ENCODE measurements around the gene IL17REL. TPM values are rescaled to one million over a fixed set of nuclear protein-coding genes. Genes with fewer than 3 reads are reported as not detected.
A peak's percentile ranks its signal among the peaks of the same experiment; 100 is the strongest.

The IL17REL gene
- total and polyA plus RNA-seq, 12 donors: not detected

- no peak for DNase-seq
- H3K27ac ChIP-seq: peak overlapping the region in 1 of 5 donors; percentile 81
- 83 to 89% (median 85%) methylated on average over 6 to 15 of the region's 15 CpGs for WGBS, 4 donors
- H3K9me3 ChIP-seq (replicated peaks in 1 of 3): no peaks in the 10 kb centered on the region
- H3K36me3 ChIP-seq (replicated peaks in 1 of 2): no peaks in the 10 kb centered on the region
- peaks cover 4 to 25% of the 10 kb centered on the region in 2 donors for H3K4me1 ChIP-seq (replicated peaks in 1 of 2)
- TF ChIP-seq POLR2A (IDR thresholded peaks at IDR 0.05): no peak
- no peak for TF ChIP-seq CTCF (IDR thresholded peaks at IDR 0.05)
- no peak overlapping the region for H3K4me3 ChIP-seq
- intact Hi-C loops (cut with DNase I): no loop called here
- no peaks in the 10 kb centered on the region for H3K27me3 ChIP-seq
Measured at GRCh38 chr22:49956418-49956770, 56.2 kb downstream of the IL17REL start.

DNA sequence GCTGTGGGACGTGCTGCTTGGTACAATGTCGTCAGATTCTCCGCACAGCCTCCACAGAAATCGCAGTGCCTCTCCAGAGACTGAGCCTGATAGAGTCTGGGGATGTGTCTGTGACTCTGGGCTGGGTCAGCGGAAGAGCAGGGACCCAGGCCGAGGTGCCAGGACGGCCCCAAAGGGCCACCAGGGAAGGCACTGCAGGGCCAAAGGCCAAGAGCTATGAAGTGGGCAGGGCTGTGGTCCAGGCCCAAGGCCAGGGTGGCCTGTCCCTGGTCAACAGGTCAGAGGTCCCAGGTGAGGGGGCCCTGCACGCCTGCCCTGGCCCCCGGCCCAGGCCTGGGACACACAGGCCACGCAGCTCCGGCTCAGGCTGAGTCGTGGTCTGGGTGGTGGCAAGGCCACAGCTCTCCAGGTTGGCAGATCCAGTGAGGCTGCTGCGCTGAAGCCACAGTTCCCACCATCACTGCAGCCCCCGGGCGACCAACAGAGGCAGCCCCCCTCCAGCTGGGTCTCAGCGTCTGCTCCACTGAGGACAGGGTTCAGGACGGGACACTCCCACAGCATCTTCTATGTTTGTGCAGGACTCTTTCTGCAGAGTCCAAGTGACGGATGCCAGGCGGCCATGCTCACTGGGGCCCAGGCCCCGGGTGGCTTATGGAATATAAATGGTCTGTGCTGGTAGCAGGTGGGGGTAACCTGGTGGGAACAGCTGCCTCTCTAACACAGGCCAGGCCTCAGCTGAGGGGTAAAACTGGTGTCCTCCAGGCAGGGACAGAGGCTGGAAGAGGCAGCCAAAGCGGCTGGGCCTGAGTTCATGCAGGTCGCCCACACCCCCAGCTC is 56.8 kb downstream of the IL17REL start:
- H3K27me3 ChIP-seq: no peaks in the 10 kb centered on the region
- TF ChIP-seq POLR2A (IDR thresholded peaks at IDR 0.05): no peak
- no peak for TF ChIP-seq CTCF (IDR thresholded peaks at IDR 0.05)
- peaks cover 4 to 25% of the 10 kb centered on the region in 2 donors for H3K4me1 ChIP-seq (replicated peaks in 1 of 2)
- H3K36me3 ChIP-seq (replicated peaks in 1 of 2): no peaks in the 10 kb centered on the region
- WGBS, 4 donors: 91 to 97% (median 92%) methylated on average over 6 to 22 of the region's 22 CpGs
- DNase-seq: no peak
- no peak overlapping the region for H3K4me3 ChIP-seq
- peak overlapping the region in 1 of 5 donors; percentile 81 for H3K27ac ChIP-seq
- intact Hi-C loops (cut with DNase I): no loop called here
- H3K9me3 ChIP-seq (replicated peaks in 1 of 3): no peaks in the 10 kb centered on the region

DNA sequence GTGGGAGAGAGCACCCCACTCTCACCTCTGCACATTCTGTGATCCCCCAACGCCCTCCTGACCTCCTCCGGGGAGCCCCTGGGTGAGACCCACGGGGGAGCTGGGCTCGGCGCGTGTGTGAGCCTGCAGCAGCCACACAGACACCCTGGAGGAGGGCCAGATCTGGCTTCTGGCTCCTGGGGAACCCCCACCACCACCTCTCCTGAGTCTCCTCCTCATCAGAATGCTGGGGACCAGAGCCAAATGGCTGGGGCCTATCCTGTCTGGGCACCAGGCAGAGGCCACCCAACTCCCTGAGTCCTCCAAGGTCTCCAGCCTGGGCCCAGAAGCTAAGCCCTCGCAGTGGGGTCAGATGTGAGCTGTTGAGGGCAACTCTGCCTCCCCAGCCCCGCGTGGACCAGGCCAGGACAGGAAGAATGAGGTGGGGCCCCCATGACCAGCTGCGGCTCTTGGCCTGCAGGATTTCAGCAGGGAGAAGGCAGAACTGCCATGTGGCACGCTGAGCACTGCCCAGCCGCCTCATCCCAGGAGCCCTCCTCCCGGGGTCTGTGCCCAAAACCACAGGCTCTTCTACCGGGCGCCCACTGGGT is 57.5 kb downstream of the IL17REL start:
- Histone ChIP-seq H3K4me1 (replicated peaks in 1 of 2) (peaks cover 4 to 25% of the 10 kb centered on the region in 2 donors), H3K9me3 (replicated peaks in 1 of 3) (no peaks in the 10 kb centered on the region), H3K4me3 (no peak overlapping the region), H3K27ac (peak overlapping the region in 2 of 5 donors; percentile 76 to 81), H3K36me3 (replicated peaks in 1 of 2) (no peaks in the 10 kb centered on the region), H3K27me3 (no peaks in the 10 kb centered on the region)
- 58 to 86% (median 78%) methylated on average over 4 to 15 of the region's 15 CpGs for WGBS, 4 donors
- TF ChIP-seq POLR2A (IDR thresholded peaks at IDR 0.05) (no peak), CTCF (IDR thresholded peaks at IDR 0.05) (no peak)
- intact Hi-C loops (cut with DNase I): no loop called here
- no peak for DNase-seq

DNA sequence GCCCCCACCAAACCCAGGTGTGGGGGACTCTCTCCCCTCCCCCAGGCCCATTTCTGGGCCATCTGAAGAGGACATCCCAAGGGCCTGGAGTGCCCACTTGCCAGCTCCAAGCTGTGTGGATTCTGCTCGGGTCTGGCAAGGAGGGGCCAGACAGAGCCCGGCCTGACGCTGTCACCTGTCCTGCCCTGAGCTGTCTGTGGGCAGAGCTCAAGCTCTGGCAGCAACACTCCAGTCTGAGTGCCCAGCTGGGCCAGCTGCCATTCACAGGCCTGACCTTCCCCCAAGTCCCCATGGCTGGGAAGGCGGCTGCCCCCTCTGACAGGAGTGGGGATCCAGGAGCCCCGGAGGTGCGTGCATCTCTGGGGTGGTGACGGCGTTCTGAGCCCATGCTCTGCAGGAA is 58.2 kb downstream of the IL17REL start:
- TF ChIP-seq CTCF (IDR thresholded peaks at IDR 0.05) (no peak), POLR2A (IDR thresholded peaks at IDR 0.05) (no peak)
- H3K4me3 ChIP-seq: no peak overlapping the region
- no peaks in the 10 kb centered on the region for H3K36me3 ChIP-seq (replicated peaks in 1 of 2)
- H3K27me3 ChIP-seq: no peaks in the 10 kb centered on the region
- no peaks in the 10 kb centered on the region for H3K9me3 ChIP-seq (replicated peaks in 1 of 3)
- peaks cover 0 to 18% of the 10 kb centered on the region in 2 donors for H3K4me1 ChIP-seq (replicated peaks in 1 of 2)
- DNase-seq: no peak
- intact Hi-C loops (cut with DNase I): no loop called here
- peak overlapping the region in 2 of 5 donors; percentile 76 to 81 for H3K27ac ChIP-seq
- WGBS, 4 donors: 0 to 88% (median 85%) methylated on average over 1 to 8 of the region's 8 CpGs; no CpG with 5 or more reads in 1 of the 4 donors

Measured in adrenal gland (tissue), 12 donors.